Thyroid gland (tissue), 4 donors: Measurements from ENCODE around the gene TTC39B. TPM values are rescaled to one million over a fixed set of nuclear protein-coding genes. Genes with fewer than 3 reads are reported as not detected.

Experiments used
- DNase-seq, 2 donors: peaks; one replicate each; pipeline ENCODE4 v3.0.0-alpha.2; 2019
- H3K27ac ChIP-seq, 3 donors: fragments of 200-600 bp; sonication (generic); 1 replicate in 2 of 3; 2 replicates in 1 of 3; pipeline ENCODE4 v1.5.1; 2016 to 2019; ENCODE audit warnings: mild to moderate bottlenecking in 1 of 3, moderate library complexity in 1 of 3
- H3K27me3 ChIP-seq: fragments of 200-600 bp; sonication (generic); one replicate; pipeline ENCODE4 v1.5.1; 2019
- H3K36me3 ChIP-seq, 2 donors: fragments of 200-600 bp; sonication (generic); one replicate each; pipeline ENCODE4 v1.5.1; 2016 to 2019
- H3K4me1 ChIP-seq, 2 donors: fragments of 200-600 bp; sonication (generic); one replicate each; pipeline ENCODE4 v1.5.1; 2017 to 2019
- H3K4me3 ChIP-seq, 3 donors: fragments of 200-600 bp; sonication (generic); replicated peaks in 1 of 3; 1 replicate in 2 of 3; 2 replicates in 1 of 3; pipeline ENCODE4 v1.5.1; 2016; ENCODE audit warnings: mild to moderate bottlenecking in 1 of 3
- H3K9me3 ChIP-seq: fragments of 200-600 bp; sonication (generic); one replicate; pipeline ENCODE4 v1.5.1; 2017
- CTCF ChIP-seq, 6 experiments: fragments of 200-600 bp in 3 of 6; fragments of 450-650 bp in 3 of 6; sonication (generic) in 3 of 6; IDR thresholded peaks; one replicate each; pipeline ENCODE4 v1.5.1; 2016 to 2019; ENCODE audit warnings: antibody characterized with exemption in 6 of 6, mild to moderate bottlenecking in 2 of 6, inconsistent platforms in 1 of 6, moderate library complexity in 1 of 6
- POLR2A ChIP-seq, 2 donors: fragments of 450-650 bp; IDR thresholded peaks; one replicate each; pipeline ENCODE4 v1.6.1; 2017; ENCODE audit warnings: antibody characterized with exemption in 2 of 2, mild to moderate bottlenecking in 2 of 2, moderate library complexity in 1 of 2
- WGBS, 2 donors: methylation state at CpG; one replicate each; pipeline ENCODE4 v1.1.5; 2017; 5-methylcytosine and 5-hydroxymethylcytosine counted together
- intact Hi-C: fragments of 100-400 bp; cut with DNase I; formaldehyde crosslinking; loops from one replicate; pipeline ENCODE4 v1.15.1; 2023
- total RNA-seq, 4 donors: library from RNA; depleted of rRNA; stranded (reverse); fragments of >200 nt; gene quantifications; one replicate each; pipeline ENCODE4 v1.2.3, GENCODE V29; 2016

The TTC39B gene
- total RNA-seq, 4 donors from 2014 or later, result 10.3 to 18.7 (median 11.3) TPM

- no peak overlapping the region for H3K27ac ChIP-seq
- WGBS, 2 donors, result 95 to 97% methylated on average over 1 of the region's 1 CpG
Measured at GRCh38 chr9:15140051-15140450, 167.0 kb downstream of the TTC39B start.

GRCh38 chr9:15139469-15139868 is 167.5 kb downstream of the TTC39B start:
- H3K27ac ChIP-seq, result no peak overlapping the region
- H3K4me3 ChIP-seq, result no peak overlapping the region
- intact Hi-C loops, result loop anchor here (5.0 kb wide), 1 partner anchor 37 kb away; no protein-coding TSS in a partner anchor
- DNase-seq, result no peak
- no peak for TF ChIP-seq POLR2A (IDR thresholded peaks at IDR 0.05)
- no peak for TF ChIP-seq CTCF (IDR thresholded peaks at IDR 0.05)
- H3K36me3 ChIP-seq, result no peaks in the 10 kb centered on the region
- WGBS, 2 donors, result 52 to 63% methylated on average over 13 of the region's 13 CpGs
- H3K4me1 ChIP-seq, result no peaks in the 10 kb centered on the region
- no peaks in the 10 kb centered on the region for H3K9me3 ChIP-seq
- H3K27me3 ChIP-seq, result no peaks in the 10 kb centered on the region

More at GRCh38 chr9:15140051-15140450, 167.0 kb downstream of the TTC39B start:
- Histone ChIP-seq H3K9me3 (no peaks in the 10 kb centered on the region), H3K36me3 (no peaks in the 10 kb centered on the region), H3K27me3 (no peaks in the 10 kb centered on the region), H3K4me1 (no peaks in the 10 kb centered on the region), H3K4me3 (no peak overlapping the region)
- no peak for TF ChIP-seq CTCF (IDR thresholded peaks at IDR 0.05)
- no peak for TF ChIP-seq POLR2A (IDR thresholded peaks at IDR 0.05)
- DNase-seq, result no peak
- intact Hi-C loops, result no loop called here

- WGBS, 2 donors, result 69 to 84% methylated on average over 2 of the region's 2 CpGs
- intact Hi-C loops, result loop anchor here (5.0 kb wide), 1 partner anchor 36 kb away; no protein-coding TSS in a partner anchor
- H3K4me3 ChIP-seq, result no peak overlapping the region
- H3K27ac ChIP-seq, result no peak overlapping the region
- no peaks in the 10 kb centered on the region for H3K9me3 ChIP-seq
- no peak for DNase-seq
- TF ChIP-seq POLR2A (IDR thresholded peaks at IDR 0.05), result no peak
- no peaks in the 10 kb centered on the region for H3K36me3 ChIP-seq
- H3K27me3 ChIP-seq, result no peaks in the 10 kb centered on the region
- no peaks in the 10 kb centered on the region for H3K4me1 ChIP-seq
Measured at GRCh38 chr9:15138357-15138686, 168.7 kb downstream of the TTC39B start.

GRCh38 chr9:15137658-15138356 is 169.2 kb downstream of the TTC39B start:
- Histone ChIP-seq H3K4me3 (no peak overlapping the region), H3K27ac (no peak overlapping the region), H3K27me3 (no peaks in the 10 kb centered on the region), H3K4me1 (no peaks in the 10 kb centered on the region), H3K36me3 (no peaks in the 10 kb centered on the region), H3K9me3 (no peaks in the 10 kb centered on the region)
- WGBS, 2 donors, result 89 to 96% methylated on average over 6 of the region's 6 CpGs
- DNase-seq, result no peak
- intact Hi-C loops, result loop anchor here (5.0 kb wide), 1 partner anchor 36 kb away; no protein-coding TSS in a partner anchor
- TF ChIP-seq CTCF (IDR thresholded peaks at IDR 0.05), result no peak
- no peak for TF ChIP-seq POLR2A (IDR thresholded peaks at IDR 0.05)

- no peaks in the 10 kb centered on the region for H3K27me3 ChIP-seq
- peaks cover 0 to 6% of the 10 kb centered on the region in 2 donors for H3K4me1 ChIP-seq
- H3K27ac ChIP-seq, result no peak overlapping the region
- H3K4me3 ChIP-seq, result no peak overlapping the region
- TF ChIP-seq CTCF (IDR thresholded peaks at IDR 0.05), result no peak
- TF ChIP-seq POLR2A (IDR thresholded peaks at IDR 0.05), result no peak
- WGBS, 2 donors, result 81 to 87% methylated on average over 2 of the region's 2 CpGs
- no peaks in the 10 kb centered on the region for H3K36me3 ChIP-seq
- intact Hi-C loops, result loop anchor here (5.0 kb wide), 1 partner anchor 35 kb away; no protein-coding TSS in a partner anchor
- H3K9me3 ChIP-seq, result no peaks in the 10 kb centered on the region
- no peak for DNase-seq
Measured at GRCh38 chr9:15137089-15137488, 169.9 kb downstream of the TTC39B start.
